CD4-positive, alpha-beta T cell treated with Interleukin-15 for 1 hour (primary cell): ENCODE results near the gene ACBD7.
A peak's percentile ranks its signal among the peaks of the same experiment; 100 is the strongest.

Experiments
- DNase-seq: peaks from one replicate; pipeline ENCODE4 v3.0.0-alpha.2; 2020

ACBD7 gene

GRCh38 chr10:15084502-15084922 is 4.1 kb downstream of the ACBD7 start:
- no peak for DNase-seq

- DNase-seq = no peak
Observed at GRCh38 chr10:15083674-15084501, 4.7 kb downstream of the ACBD7 start.

- no peak for DNase-seq
Observed at GRCh38 chr10:15075421-15075820, 13.2 kb downstream of the ACBD7 start.

GRCh38 chr10:15072358-15072757 is 16.2 kb downstream of the ACBD7 start:
- no peak for DNase-seq

GRCh38 chr10:15069230-15069629 is 19.3 kb downstream of the ACBD7 start:
- DNase-seq = no peak

- no peak for DNase-seq
Observed at GRCh38 chr10:15068802-15069201, 19.8 kb downstream of the ACBD7 start.

- no peak for DNase-seq
Observed at GRCh38 chr10:15067154-15067553, 21.4 kb downstream of the ACBD7 start.

- DNase-seq = no peak
Observed at GRCh38 chr10:15060638-15061037, 27.9 kb downstream of the ACBD7 start.

GRCh38 chr10:15059914-15060313 is 28.7 kb downstream of the ACBD7 start:
- no peak for DNase-seq

GRCh38 chr10:15058689-15059088 is 29.9 kb downstream of the ACBD7 start:
- DNase-seq = no peak

- DNase-seq = no peak
Observed at GRCh38 chr10:15053061-15053460, 35.5 kb downstream of the ACBD7 start.

- no peak for DNase-seq
Observed at GRCh38 chr10:15052121-15052520, 36.5 kb downstream of the ACBD7 start.

GRCh38 chr10:15049533-15049932 is 39.0 kb downstream of the ACBD7 start:
- DNase-seq = no peak

GRCh38 chr10:15046626-15047025 is 42.0 kb downstream of the ACBD7 start:
- no peak for DNase-seq

GRCh38 chr10:15045380-15045779 is 43.2 kb downstream of the ACBD7 start:
- no peak for DNase-seq

- DNase-seq = no peak
Observed at GRCh38 chr10:15043674-15044073, 44.9 kb downstream of the ACBD7 start, which contains the start of gene OLAH. Gene OLAH, plus strand, starts transcription at chr10:15043943. Its CDS starts 3,346 bp downstream, at chr10:15047289.

- no peak for DNase-seq
Observed at GRCh38 chr10:15038416-15038815, 50.2 kb downstream of the ACBD7 start.

GRCh38 chr10:15037691-15038090 is 50.9 kb downstream of the ACBD7 start:
- no peak for DNase-seq

- peak; percentile 45 for DNase-seq
Observed at GRCh38 chr10:15035385-15036301, 52.9 kb downstream of the ACBD7 start.

GRCh38 chr10:15027741-15028140 is 60.8 kb downstream of the ACBD7 start:
- DNase-seq = no peak
